GM19324 (cell line): Measurements from ENCODE around the gene AKAP6.

Experiments used
- ATAC-seq: cut with Tn5 transposase; IDR thresholded peaks from one replicate; pipeline ENCODE4 v1.9.1; 2021; ENCODE audit warnings: mild to moderate bottlenecking, moderate library complexity; ENCODE audit not compliant: unreplicated experiment, low FRiP score

Gene AKAP6

GRCh38 chr14:32331206-32331605 is 2.1 kb downstream of the AKAP6 start:
- no peak for ATAC-seq

- no peak for ATAC-seq
Measured at GRCh38 chr14:32332415-32333316, 3.6 kb downstream of the AKAP6 start.

- ATAC-seq, result no peak
Measured at GRCh38 chr14:32336702-32337101, 7.6 kb downstream of the AKAP6 start.

- no peak for ATAC-seq
Measured at GRCh38 chr14:32337759-32338158, 8.7 kb downstream of the AKAP6 start.

GRCh38 chr14:32339188-32339587 is 10.1 kb downstream of the AKAP6 start:
- ATAC-seq, result no peak

- no peak for ATAC-seq
Measured at GRCh38 chr14:32341947-32342846, 13.1 kb downstream of the AKAP6 start.

GRCh38 chr14:32342847-32343194 is 13.7 kb downstream of the AKAP6 start:
- ATAC-seq, result no peak

GRCh38 chr14:32343926-32344430 is 14.9 kb downstream of the AKAP6 start:
- ATAC-seq, result no peak

GRCh38 chr14:32345311-32345791 is 16.3 kb downstream of the AKAP6 start:
- ATAC-seq, result no peak

GRCh38 chr14:32349322-32349721 is 20.2 kb downstream of the AKAP6 start:
- no peak for ATAC-seq

- peak; percentile 89 for ATAC-seq
Measured at GRCh38 chr14:32350020-32350419, 20.9 kb downstream of the AKAP6 start.

- ATAC-seq, result no peak
Measured at GRCh38 chr14:32352631-32353030, 23.5 kb downstream of the AKAP6 start.

GRCh38 chr14:32354716-32355115 is 25.6 kb downstream of the AKAP6 start:
- ATAC-seq, result no peak

- ATAC-seq, result no peak
Measured at GRCh38 chr14:32358781-32359180, 29.7 kb downstream of the AKAP6 start.

- no peak for ATAC-seq
Measured at GRCh38 chr14:32361674-32362073, 32.6 kb downstream of the AKAP6 start.

- ATAC-seq, result no peak
Measured at GRCh38 chr14:32363761-32364160, 34.7 kb downstream of the AKAP6 start.

- ATAC-seq, result no peak
Measured at GRCh38 chr14:32364941-32365340, 35.8 kb downstream of the AKAP6 start.

- no peak for ATAC-seq
Measured at GRCh38 chr14:32366256-32366879, 37.3 kb downstream of the AKAP6 start.

GRCh38 chr14:32366986-32367385 is 37.9 kb downstream of the AKAP6 start:
- no peak for ATAC-seq

GRCh38 chr14:32367516-32367915 is 38.4 kb downstream of the AKAP6 start:
- ATAC-seq, result no peak

- ATAC-seq, result no peak
Measured at GRCh38 chr14:32368107-32368506, 39.0 kb downstream of the AKAP6 start.
